Stomach (tissue), 9 donors: Measurements from ENCODE around the gene DEPDC1B. TPM values are rescaled to one million over a fixed set of nuclear protein-coding genes. Genes with fewer than 3 reads are reported as not detected.
"Not testable (repeated sequence)": the region's sequence is repeated elsewhere in the genome, so short reads cannot be mapped to it uniquely, and the experiment has no call there.

Experiments used
- DNase-seq, 2 donors: peaks; one replicate each; pipeline versions ENCODE4 v3.0.0 to v3.0.0-alpha.2; 2013 to 2019
- H3K27ac ChIP-seq, 5 donors: fragments of 200-600 bp in 4 of 5; sonication (generic) in 4 of 5; one replicate each; pipeline ENCODE4 v1.5.1; 2013 to 2019; ENCODE audit warnings: mild to moderate bottlenecking in 1 of 5, moderate library complexity in 1 of 5
- H3K27me3 ChIP-seq, 3 donors: fragments of 200-600 bp; sonication (generic); one replicate each; pipeline ENCODE4 v1.5.1; 2017 to 2019; ENCODE audit warnings: mixed run types in 1 of 3
- H3K36me3 ChIP-seq, 4 donors: fragments of 200-600 bp; sonication (generic); 1 replicate in 3 of 4; 2 replicates in 1 of 4; pipeline ENCODE4 v1.5.1; 2016 to 2019
- H3K4me1 ChIP-seq, 4 donors: fragments of 200-600 bp; sonication (generic); one replicate each; pipeline ENCODE4 v1.5.1; 2016 to 2019
- H3K4me3 ChIP-seq, 4 donors: fragments of 200-600 bp; sonication (generic) in 3 of 4; one replicate each; pipeline ENCODE4 v1.5.1; 2016 to 2019; ENCODE audit warnings: mild to moderate bottlenecking in 1 of 4
- H3K9me3 ChIP-seq, 4 donors: fragments of 200-600 bp; sonication (generic); one replicate each; pipeline ENCODE4 v1.5.1; 2016 to 2019
- CTCF ChIP-seq, 7 experiments: fragments of 450-650 bp in 4 of 7; fragments of 200-600 bp in 3 of 7; sonication (generic) in 3 of 7; IDR thresholded peaks; one replicate each; pipeline ENCODE4 v1.5.1; 2016 to 2019; ENCODE audit warnings: antibody characterized with exemption in 7 of 7, control low read depth in 2 of 7, mild to moderate bottlenecking in 1 of 7
- EP300 ChIP-seq: sonication (generic); formaldehyde crosslinking; IDR thresholded peaks from one replicate; pipeline ENCODE4 v1.6.1; 2017; ENCODE audit warnings: antibody characterized with exemption
- POLR2A ChIP-seq, 4 donors: fragments of 450-650 bp; IDR thresholded peaks; one replicate each; pipeline ENCODE4 v1.6.1; 2016; ENCODE audit warnings: antibody characterized with exemption in 4 of 4, control low read depth in 2 of 4, mild to moderate bottlenecking in 1 of 4, moderate library complexity in 1 of 4
- POLR2AphosphoS5 ChIP-seq, 3 donors: sonication (generic); formaldehyde crosslinking; IDR thresholded peaks; one replicate each; pipeline ENCODE4 v1.6.1; 2016; ENCODE audit warnings: antibody characterized with exemption in 3 of 3
- WGBS, 5 donors: extraction: QIAGEN DNeasy Blood & Tissue Kit in 3 of 5; methylation state at CpG; one replicate each; pipeline versions ENCODE4 v1.1.5 to v1.1.7; 2013 to 2018; 5-methylcytosine and 5-hydroxymethylcytosine counted together
- intact Hi-C: fragments of 100-400 bp; cut with DNase I; formaldehyde crosslinking; loops from one replicate; pipeline ENCODE4 v1.15.1; 2023; ENCODE audit warnings: low total_unique reads
- polyA plus RNA-seq, 3 donors: library from polyadenylated mRNA; stranded (reverse); fragments of 200-250 nt; gene quantifications; one replicate each; pipeline ENCODE4 v1.2.3, GENCODE V29; 2013
- total RNA-seq, 5 donors: library from RNA; depleted of rRNA; stranded (reverse); fragments of >200 nt; gene quantifications; one replicate each; pipeline versions ENCODE4 v1.1.0 to v1.2.3, GENCODE V29; 2014 to 2016
- donor health status: healthy with polysubstance abuse.
- donor health status: Bipolar disorder and iron deficiency.
- donor health status: healthy.

Gene DEPDC1B
- total and polyA plus RNA-seq, 8 donors: 0.14 to 40.6 (median 1.9) TPM; not detected in 1

GRCh38 chr5:60630836-60631235 is 69.1 kb downstream of the DEPDC1B start:
- 95 to 100% (median 98%) methylated on average over 2 of the region's 2 CpGs for WGBS, 5 donors
- Histone ChIP-seq H3K4me3 (no peak overlapping the region), H3K27ac (no peak overlapping the region), H3K9me3 (no peaks in the 10 kb centered on the region), H3K36me3 (no peaks in the 10 kb centered on the region), H3K4me1 (no peaks in the 10 kb centered on the region), H3K27me3 (no peaks in the 10 kb centered on the region)
- TF ChIP-seq EP300 (no peak), POLR2A (IDR thresholded peaks at IDR 0.05) (no peak)
- intact Hi-C loops: no loop called here
- no peak for DNase-seq

- H3K27ac ChIP-seq: no peak overlapping the region
- no peaks in the 10 kb centered on the region for H3K36me3 ChIP-seq
- intact Hi-C loops: no loop called here
- no peaks in the 10 kb centered on the region for H3K4me1 ChIP-seq
- H3K4me3 ChIP-seq: no peak overlapping the region
- WGBS, 5 donors: 93 to 98% (median 97%) methylated on average over 8 of the region's 8 CpGs
- DNase-seq: no peak
- H3K27me3 ChIP-seq: no peaks in the 10 kb centered on the region
- H3K9me3 ChIP-seq: no peaks in the 10 kb centered on the region
- TF ChIP-seq EP300 (no peak), CTCF (IDR thresholded peaks at IDR 0.05) (no peak), POLR2AphosphoS5 (IDR thresholded peaks at IDR 0.05) (no peak), POLR2A (IDR thresholded peaks at IDR 0.05) (no peak)
These were observed 69.8 kb downstream of the DEPDC1B start for GRCh38 chr5:60630179-60630578.

- WGBS, 5 donors: 90 to 99% (median 94%) methylated on average over 7 of the region's 7 CpGs
These were observed 75.1 kb downstream of the DEPDC1B start for GRCh38 chr5:60624875-60625274.

GRCh38 chr5:60620752-60621151 is 79.2 kb downstream of the DEPDC1B start:
- H3K4me3 ChIP-seq, intact Hi-C loops, H3K27ac ChIP-seq, H3K36me3 ChIP-seq, DNase-seq, H3K4me1 ChIP-seq, H3K9me3 ChIP-seq, H3K27me3 ChIP-seq: not testable (repeated sequence)
- 96 to 100% (median 97%) methylated on average over 3 of the region's 3 CpGs for WGBS, 5 donors

More at GRCh38 chr5:60624875-60625274, 75.1 kb downstream of the DEPDC1B start:
- intact Hi-C loops, H3K27ac ChIP-seq, H3K4me1 ChIP-seq, H3K4me3 ChIP-seq, DNase-seq, H3K36me3 ChIP-seq, H3K9me3 ChIP-seq, H3K27me3 ChIP-seq: not testable (repeated sequence)

GRCh38 chr5:60613826-60614225 is 86.1 kb downstream of the DEPDC1B start:
- no peaks in the 10 kb centered on the region for H3K4me1 ChIP-seq
- no peaks in the 10 kb centered on the region for H3K36me3 ChIP-seq
- TF ChIP-seq POLR2A (IDR thresholded peaks at IDR 0.05) (no peak), POLR2AphosphoS5 (IDR thresholded peaks at IDR 0.05) (no peak), CTCF (IDR thresholded peaks at IDR 0.05) (no peak), EP300 (no peak)
- WGBS, 5 donors: 76 to 90% (median 83%) methylated on average over 1 of the region's 1 CpG
- intact Hi-C loops: no loop called here
- H3K27ac ChIP-seq: no peak overlapping the region
- peaks cover 0 to 14% (median 8%) of the 10 kb centered on the region in 4 donors for H3K9me3 ChIP-seq
- H3K4me3 ChIP-seq: no peak overlapping the region
- no peak for DNase-seq
- H3K27me3 ChIP-seq: no peaks in the 10 kb centered on the region

- no peaks in the 10 kb centered on the region for H3K36me3 ChIP-seq
- H3K9me3 ChIP-seq: peaks cover 0 to 14% (median 8%) of the 10 kb centered on the region in 4 donors
- no peaks in the 10 kb centered on the region for H3K4me1 ChIP-seq
- intact Hi-C loops: no loop called here
- no peaks in the 10 kb centered on the region for H3K27me3 ChIP-seq
- H3K27ac ChIP-seq: no peak overlapping the region
- TF ChIP-seq CTCF (IDR thresholded peaks at IDR 0.05) (no peak), EP300 (no peak), POLR2AphosphoS5 (IDR thresholded peaks at IDR 0.05) (no peak), POLR2A (IDR thresholded peaks at IDR 0.05) (no peak)
- H3K4me3 ChIP-seq: no peak overlapping the region
- DNase-seq: no peak
These were observed 88.7 kb downstream of the DEPDC1B start for GRCh38 chr5:60611099-60611740.
